Smooth muscle cell (in vitro differentiated cells): ENCODE data around the gene WWOX. TPM values are rescaled to one million over a fixed set of nuclear protein-coding genes. Genes with fewer than 3 reads are reported as not detected.

Experiments used
- DNase-seq: peaks from one replicate; lab custom pipeline; 2025; ENCODE audit not compliant: unreplicated experiment; lab: John Stamatoyannopoulos, UW
- H2AFZ ChIP-seq: fragments of 200-600 bp; sonication (generic); 2 replicates; pipeline ENCODE4 v1.6.0; 2016; ENCODE audit warnings: antibody characterized with exemption, low read depth, mild to moderate bottlenecking
- H3F3A ChIP-seq: fragments of 200-600 bp; sonication (generic); 2 replicates; pipeline ENCODE4 v1.6.0; 2017; ENCODE audit warnings: antibody characterized with exemption, low read depth
- H3K27ac ChIP-seq: fragments of 200-600 bp; sonication (generic); 2 replicates; pipeline ENCODE4 v1.5.1; 2016; ENCODE audit warnings: low read depth, mild to moderate bottlenecking
- H3K27me3 ChIP-seq: fragments of 200-600 bp; sonication (generic); 2 replicates; pipeline ENCODE4 v1.6.1; 2016; ENCODE audit warnings: low read depth, mild to moderate bottlenecking
- H3K36me3 ChIP-seq: fragments of 200-600 bp; sonication (generic); 2 replicates; pipeline ENCODE4 v1.5.1; 2016; ENCODE audit warnings: low read depth
- H3K4me1 ChIP-seq: fragments of 200-600 bp; sonication (generic); 2 replicates; pipeline ENCODE4 v1.5.1; 2016; ENCODE audit warnings: low read depth
- H3K4me2 ChIP-seq: fragments of 200-600 bp; sonication (generic); 2 replicates; pipeline ENCODE4 v1.6.0; 2016; ENCODE audit warnings: mild to moderate bottlenecking
- H3K4me3 ChIP-seq: fragments of 200-600 bp; sonication (generic); 2 replicates; pipeline ENCODE4 v1.5.1; 2016; ENCODE audit warnings: mild to moderate bottlenecking
- H3K79me2 ChIP-seq: fragments of 200-600 bp; sonication (generic); 2 replicates; pipeline ENCODE4 v1.6.0; 2016; ENCODE audit warnings: low read depth, mild to moderate bottlenecking
- H3K9ac ChIP-seq: fragments of 200-600 bp; sonication (generic); 2 replicates; pipeline ENCODE4 v1.6.0; 2016; ENCODE audit warnings: low read depth
- H3K9me3 ChIP-seq: fragments of 200-600 bp; sonication (generic); replicated peaks from 2 replicates; pipeline ENCODE4 v1.5.1; 2016; ENCODE audit warnings: low read depth
- H4K20me1 ChIP-seq: fragments of 200-600 bp; sonication (generic); 2 replicates; pipeline ENCODE4 v1.6.0; 2016; ENCODE audit warnings: low read depth
- CTCF ChIP-seq: fragments of 200-600 bp; sonication (generic); IDR thresholded peaks from 2 replicates; pipeline ENCODE4 v1.5.1; 2017; ENCODE audit warnings: borderline replicate concordance, mild to moderate bottlenecking, antibody characterized with exemption; ENCODE audit not compliant: insufficient read depth, poor library complexity, severe bottlenecking
- WGBS: methylation state at CpG from one replicate; pipeline ENCODE4 v1.1.7; 2016; ENCODE audit warnings: low lambda C conversion rate; 5-methylcytosine and 5-hydroxymethylcytosine counted together
- polyA plus RNA-seq: library from polyadenylated mRNA; unstranded; fragments of >200 nt; fragmentation: Nextera tagmentation; extraction: Ambion mirVana; gene quantifications from 2 replicates; pipeline ENCODE4 v1.2.1, GENCODE V29; 2016
- total RNA-seq: library from RNA; depleted of rRNA; stranded (reverse); fragments of >200 nt; gene quantifications from 2 replicates; pipeline ENCODE4 v1.2.3, GENCODE V29; 2014

WWOX gene
- total and polyA plus RNA-seq, 2 experiments from 2014 or later = 7.5 to 14.0 TPM

GRCh38 chr16:78278056-78278450 lies 178.6 kb downstream of the WWOX start:
- Histone ChIP-seq H3K36me3 (no peaks in the 10 kb centered on the region), H3K27me3 (peaks cover 52% of the 10 kb centered on the region), H2AFZ (no peak overlapping the region), H3F3A (no peaks in the 10 kb centered on the region), H3K9ac (no peak overlapping the region), H3K9me3 (no peaks in the 10 kb centered on the region), H3K27ac (no peak overlapping the region), H4K20me1 (no peaks in the 10 kb centered on the region), H3K79me2 (no peaks in the 10 kb centered on the region), H3K4me1 (peaks cover 20% of the 10 kb centered on the region), H3K4me2 (no peak overlapping the region), H3K4me3 (no peak overlapping the region)
- no peak for TF ChIP-seq CTCF
- WGBS = 93% methylated on average over 3 of the region's 3 CpGs
- no peak for DNase-seq

GRCh38 chr16:78281115-78281514 lies 181.7 kb downstream of the WWOX start:
- DNase-seq = no peak
- Histone ChIP-seq H3F3A (no peaks in the 10 kb centered on the region), H3K4me3 (no peak overlapping the region), H3K79me2 (no peaks in the 10 kb centered on the region), H3K4me2 (no peak overlapping the region), H3K9me3 (no peaks in the 10 kb centered on the region), H3K27me3 (peaks cover 26% of the 10 kb centered on the region), H3K9ac (no peak overlapping the region), H4K20me1 (no peaks in the 10 kb centered on the region), H3K27ac (no peak overlapping the region), H3K36me3 (no peaks in the 10 kb centered on the region), H2AFZ (no peak overlapping the region), H3K4me1 (peaks cover 15% of the 10 kb centered on the region)
- WGBS = 86% methylated on average over 6 of the region's 6 CpGs
- TF ChIP-seq CTCF = no peak

- no peak overlapping the region for H2AFZ ChIP-seq
- no peak for DNase-seq
- no peak overlapping the region for H3K9ac ChIP-seq
- no peak overlapping the region for H3K4me3 ChIP-seq
- WGBS = 88% methylated on average over 11 of the region's 11 CpGs
- H3K9me3 ChIP-seq = no peaks in the 10 kb centered on the region
- H3K4me1 ChIP-seq = peaks cover 5% of the 10 kb centered on the region
- no peaks in the 10 kb centered on the region for H3K36me3 ChIP-seq
- TF ChIP-seq CTCF = no peak
- no peak overlapping the region for H3K4me2 ChIP-seq
- H3K27ac ChIP-seq = no peak overlapping the region
- no peaks in the 10 kb centered on the region for H3K79me2 ChIP-seq
- no peaks in the 10 kb centered on the region for H4K20me1 ChIP-seq
- H3K27me3 ChIP-seq = peaks cover 4% of the 10 kb centered on the region
- no peaks in the 10 kb centered on the region for H3F3A ChIP-seq
Observed at GRCh38 chr16:78283548-78284251, 184.2 kb downstream of the WWOX start.

- Histone ChIP-seq H3F3A (no peaks in the 10 kb centered on the region), H3K79me2 (no peaks in the 10 kb centered on the region), H3K27me3 (peaks cover 4% of the 10 kb centered on the region), H3K27ac (no peak overlapping the region), H4K20me1 (no peaks in the 10 kb centered on the region), H2AFZ (no peak overlapping the region), H3K9ac (no peak overlapping the region), H3K4me3 (no peak overlapping the region), H3K4me2 (no peak overlapping the region), H3K9me3 (no peaks in the 10 kb centered on the region), H3K4me1 (peaks cover 9% of the 10 kb centered on the region), H3K36me3 (no peaks in the 10 kb centered on the region)
- DNase-seq = no peak
- 69% methylated on average over 1 of the region's 1 CpG for WGBS
- TF ChIP-seq CTCF = no peak
Observed at GRCh38 chr16:78284326-78284725, 184.9 kb downstream of the WWOX start.
